Fibroblast of lung (primary cell): Measurements from ENCODE around the gene TCN1. TPM values are rescaled to one million over a fixed set of nuclear protein-coding genes. Genes with fewer than 3 reads are reported as not detected.

ENCODE experiments used
- DNase-seq, 2 donors: peaks; one replicate each; pipeline versions ENCODE4 v3.0.0 to v3.0.0-alpha.2; 2010; ENCODE audit warnings: low read depth in 2 of 2
- H2AFZ ChIP-seq: 2 replicates; pipeline ENCODE4 v1.5.1; 2012; ENCODE audit warnings: low read length, control low read depth, inconsistent platforms
- H3K27ac ChIP-seq: 2 replicates; pipeline ENCODE4 v1.5.1; 2011; ENCODE audit warnings: low read length, control low read depth; ENCODE audit not compliant: insufficient read depth
- H3K27me3 ChIP-seq: 2 replicates; pipeline ENCODE4 v1.5.1; 2011; ENCODE audit warnings: mild to moderate bottlenecking, low read length; ENCODE audit not compliant: control insufficient read depth, insufficient read depth
- H3K36me3 ChIP-seq: 2 replicates; pipeline ENCODE4 v1.5.1; 2011; ENCODE audit warnings: low read length; ENCODE audit not compliant: control insufficient read depth, insufficient read depth
- H3K4me1 ChIP-seq: 2 replicates; pipeline ENCODE4 v1.5.1; 2011; ENCODE audit warnings: low read length; ENCODE audit not compliant: control insufficient read depth, insufficient read depth; ENCODE audit errors: extremely low read depth
- H3K4me2 ChIP-seq: 2 replicates; pipeline ENCODE4 v1.5.1; 2011; ENCODE audit warnings: low read length, control low read depth; ENCODE audit not compliant: insufficient read depth; ENCODE audit errors: extremely low read depth
- H3K4me3 ChIP-seq, 4 experiments: fragments of 200-600 bp in 1 of 4; sonication (generic) in 1 of 4; replicated peaks in 1 of 4; 2 replicates each; pipeline ENCODE4 v1.5.1; 2011 to 2016; ENCODE audit warnings: low read length in 4 of 4, low read depth in 3 of 4, mild to moderate bottlenecking in 3 of 4, control low read depth in 2 of 4, inconsistent platforms in 1 of 4, mixed read lengths in 1 of 4; ENCODE audit not compliant: insufficient read depth in 1 of 4; ENCODE audit errors: control extremely low read depth in 1 of 4
- H3K79me2 ChIP-seq: 2 replicates; pipeline ENCODE4 v1.5.1; 2012; ENCODE audit warnings: mild to moderate bottlenecking, low read length, inconsistent platforms; ENCODE audit not compliant: control insufficient read depth, insufficient read depth
- H3K9ac ChIP-seq: 2 replicates; pipeline ENCODE4 v1.5.1; 2011; ENCODE audit warnings: mild to moderate bottlenecking, low read length, control low read depth; ENCODE audit not compliant: insufficient read depth
- H3K9me3 ChIP-seq: 2 replicates; pipeline ENCODE4 v1.5.1; 2012; ENCODE audit warnings: low read depth, low read length; ENCODE audit not compliant: control insufficient read depth, insufficient read depth
- H4K20me1 ChIP-seq: 2 replicates; pipeline ENCODE4 v1.5.1; 2011; ENCODE audit warnings: low read length; ENCODE audit not compliant: control insufficient read depth, insufficient read depth; ENCODE audit errors: extremely low read depth
- CTCF ChIP-seq, 2 donors: IDR thresholded peaks in 1 of 2; conservative IDR thresholded peaks in 1 of 2; 1 replicate in 1 of 2; 2 replicates in 1 of 2; pipeline ENCODE4 v1.5.1; 2011 to 2012; ENCODE audit warnings: low read length in 2 of 2, control low read depth in 1 of 2, inconsistent platforms in 1 of 2, low read depth in 1 of 2, mild to moderate bottlenecking in 1 of 2
- EZH2 ChIP-seq: IDR thresholded peaks from 2 replicates; pipeline ENCODE4 v1.5.1; 2012; ENCODE audit warnings: low read length, control low read depth, mild to moderate bottlenecking; ENCODE audit errors: missing control alignments
- polyA plus RNA-seq, 2 donors: library from polyadenylated mRNA; depleted of rRNA in 1 of 2; stranded (reverse) in 1 of 2; unstranded in 1 of 2; fragments of >200 nt; gene quantifications; 2 replicates each; pipeline ENCODE4 v1.2.1, GENCODE V29; 2011 to 2012; ENCODE audit warnings: missing spikeins in 1 of 2
- total RNA-seq: library from RNA; depleted of rRNA; stranded (reverse); fragments of >200 nt; gene quantifications from 2 replicates; pipeline ENCODE4 v1.2.1, GENCODE V29; 2014

The TCN1 gene
- total and polyA plus RNA-seq, 2 donors (not counting 1 experiment from before 2014, with no cell fraction given): not detected

DNA sequence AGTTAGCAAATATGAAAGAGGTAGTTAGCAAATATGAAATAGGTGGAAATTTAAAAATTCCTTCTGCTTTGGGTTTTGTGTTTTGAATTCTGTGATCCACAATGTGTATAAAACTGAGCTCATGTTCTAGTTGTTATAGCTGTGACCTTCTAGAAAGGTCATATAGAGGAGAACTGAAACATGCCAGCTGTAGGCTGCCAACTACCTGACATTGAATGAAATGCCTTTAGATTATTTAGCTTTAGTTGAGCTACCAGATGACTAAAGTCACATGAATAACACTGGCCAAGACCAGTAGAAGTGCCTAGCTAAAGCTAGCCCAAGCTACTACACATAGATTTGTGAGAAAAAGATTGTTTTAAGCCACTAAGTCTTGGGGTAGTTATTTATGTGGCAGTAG lies 5.8 kb upstream of the TCN1 start:
- H3K9me3 ChIP-seq: no peaks in the 10 kb centered on the region
- H3K36me3 ChIP-seq: no peaks in the 10 kb centered on the region
- H3K79me2 ChIP-seq: no peaks in the 10 kb centered on the region
- H4K20me1 ChIP-seq: no peaks in the 10 kb centered on the region
- H3K4me3 ChIP-seq: no peak overlapping the region
- H3K4me2 ChIP-seq: no peak overlapping the region
- TF ChIP-seq CTCF (conservative IDR thresholded peaks at IDR 0.05 in 1 of 2, IDR thresholded peaks at IDR 0.05 in 1 of 2; ENCODE audit: low read depth in 1 of 2, low read length in 2 of 2) (no peak), EZH2 (no peak)
- H3K27me3 ChIP-seq: no peaks in the 10 kb centered on the region
- DNase-seq: no peak
- no peak overlapping the region for H3K27ac ChIP-seq
- H3K9ac ChIP-seq: no peak overlapping the region
- no peaks in the 10 kb centered on the region for H3K4me1 ChIP-seq
- H2AFZ ChIP-seq: no peak overlapping the region

DNA sequence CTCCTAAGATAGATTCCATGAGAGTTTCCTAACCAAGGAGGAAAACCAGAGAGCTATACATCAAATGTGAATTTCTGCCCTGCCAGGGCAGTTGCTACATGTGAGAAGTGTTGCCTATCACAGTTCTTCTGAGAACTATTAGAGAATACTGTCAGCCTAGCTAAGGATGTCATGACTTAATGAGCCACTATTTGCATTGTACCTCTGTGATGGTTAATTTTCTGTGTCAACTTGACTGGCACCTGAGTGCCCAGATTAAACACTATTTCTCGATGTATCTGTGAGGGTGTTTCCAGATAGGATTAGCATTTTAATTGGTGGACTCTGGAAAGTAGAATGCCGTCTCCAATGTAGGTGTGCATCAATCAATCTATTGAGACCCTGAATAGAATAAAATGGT lies 1.7 kb upstream of the TCN1 start:
- H3K9me3 ChIP-seq: no peaks in the 10 kb centered on the region
- H3K9ac ChIP-seq: no peak overlapping the region
- no peaks in the 10 kb centered on the region for H3K27me3 ChIP-seq
- no peak overlapping the region for H3K4me3 ChIP-seq
- H4K20me1 ChIP-seq: no peaks in the 10 kb centered on the region
- no peak overlapping the region for H3K4me2 ChIP-seq
- H2AFZ ChIP-seq: no peak overlapping the region
- H3K27ac ChIP-seq: no peak overlapping the region
- H3K4me1 ChIP-seq: no peaks in the 10 kb centered on the region
- TF ChIP-seq CTCF (conservative IDR thresholded peaks at IDR 0.05 in 1 of 2, IDR thresholded peaks at IDR 0.05 in 1 of 2; ENCODE audit: low read depth in 1 of 2, low read length in 2 of 2): no peak
- no peak for TF ChIP-seq EZH2
- DNase-seq: no peak
- H3K36me3 ChIP-seq: no peaks in the 10 kb centered on the region
- H3K79me2 ChIP-seq: no peaks in the 10 kb centered on the region

GRCh38 chr11:59866836-59867235 lies 549 bp upstream of the TCN1 start:
- Histone ChIP-seq H3K4me2 (no peak overlapping the region), H3K4me3 (no peak overlapping the region), H3K4me1 (no peaks in the 10 kb centered on the region), H4K20me1 (no peaks in the 10 kb centered on the region), H3K9me3 (no peaks in the 10 kb centered on the region), H2AFZ (no peak overlapping the region), H3K79me2 (no peaks in the 10 kb centered on the region), H3K27me3 (no peaks in the 10 kb centered on the region), H3K9ac (no peak overlapping the region), H3K36me3 (no peaks in the 10 kb centered on the region), H3K27ac (no peak overlapping the region)
- TF ChIP-seq EZH2 (no peak), CTCF (conservative IDR thresholded peaks at IDR 0.05 in 1 of 2, IDR thresholded peaks at IDR 0.05 in 1 of 2; ENCODE audit: low read depth in 1 of 2, low read length in 2 of 2) (no peak)
- DNase-seq: no peak
